Esophagus muscularis mucosa (tissue), 3 donors: ENCODE results near the gene COPS4.

ENCODE experiments used
- CTCF ChIP-seq, 3 experiments: fragments of 200-600 bp in 2 of 3; fragments of 450-650 bp in 1 of 3; sonication (generic) in 2 of 3; IDR thresholded peaks; one replicate each; pipeline ENCODE4 v1.5.1; 2017 to 2019; ENCODE audit warnings: antibody characterized with exemption in 3 of 3, mild to moderate bottlenecking in 2 of 3, moderate library complexity in 1 of 3
- POLR2A ChIP-seq: fragments of 450-650 bp; IDR thresholded peaks from one replicate; pipeline ENCODE4 v1.6.1; 2017; ENCODE audit warnings: antibody characterized with exemption, moderate library complexity, mild to moderate bottlenecking, low read depth

- TF ChIP-seq CTCF (IDR thresholded peaks at IDR 0.05) (no peak), POLR2A (no peak)
Observed at GRCh38 chr4:83010522-83011318, 24.3 kb upstream of the COPS4 start, which contains the start of gene LIN54.
